Stimulated activated CD4-positive, alpha-beta T cell treated with anti-CD3 and anti-CD28 coated beads, Interleukin-4, amount 100 ng/mL, for 1 hour (primary cell): ENCODE results near the gene OSTC.
"Not testable (repeated sequence)": the region's sequence is repeated elsewhere in the genome, so short reads cannot be mapped to it uniquely, and the experiment has no call there.

Experiments used
- DNase-seq: peaks from one replicate; pipeline ENCODE4 v3.0.0-alpha.2; 2020

Gene OSTC

DNA sequence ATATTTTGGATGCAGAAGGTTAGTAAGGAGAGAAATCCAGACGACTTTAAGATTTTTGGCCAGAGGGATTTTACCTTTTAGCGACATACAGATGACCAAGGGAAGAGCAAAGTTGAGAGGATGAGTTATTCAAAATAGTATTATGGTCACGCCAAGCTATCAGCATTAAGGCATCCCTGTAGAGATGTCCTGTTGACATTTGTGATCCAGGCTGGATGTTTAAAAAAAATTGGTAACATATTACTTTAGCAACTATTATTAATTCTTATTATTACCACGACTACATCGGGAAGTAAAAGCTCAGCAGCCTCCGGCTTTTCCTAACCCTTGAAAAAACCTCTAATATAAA is 562 bp upstream of the OSTC start:
- DNase-seq: no peak

DNA sequence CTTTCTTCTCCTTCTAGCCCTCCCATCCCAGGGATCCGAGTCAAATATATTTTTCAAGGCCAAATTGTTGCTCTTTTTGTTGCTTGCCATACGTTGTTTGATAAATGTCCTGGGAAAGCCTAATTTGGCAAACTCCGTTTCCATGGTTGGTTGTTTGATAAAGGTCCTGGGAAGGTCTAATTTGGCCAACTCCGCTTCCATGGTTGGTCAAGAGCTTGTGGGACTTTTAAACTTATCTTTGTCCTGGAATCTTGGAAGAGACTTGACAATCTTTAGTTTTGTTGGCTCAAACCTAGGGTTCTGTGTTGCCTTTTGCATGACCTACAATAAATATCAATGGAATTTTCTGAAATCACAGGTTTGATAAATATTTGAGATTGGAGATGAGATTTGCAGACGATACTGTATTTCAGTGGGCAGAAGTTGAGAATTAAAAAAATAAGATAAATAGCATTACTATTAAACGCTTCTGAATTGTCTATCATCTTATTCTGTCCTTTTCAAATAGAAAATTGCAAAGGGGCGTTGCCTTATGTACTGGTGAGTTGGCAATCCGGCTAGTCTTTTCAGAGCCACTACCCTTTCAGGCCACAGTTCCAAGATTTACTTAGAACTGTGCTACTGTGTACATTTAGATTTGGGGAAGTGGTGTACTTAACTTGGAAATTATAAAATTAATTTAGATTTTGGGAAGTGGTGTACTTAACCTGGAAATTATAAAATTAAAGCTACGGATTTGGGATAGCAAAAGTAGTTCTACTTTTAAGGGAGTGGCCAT is 804 bp downstream of the OSTC start:
- no peak for DNase-seq

DNA sequence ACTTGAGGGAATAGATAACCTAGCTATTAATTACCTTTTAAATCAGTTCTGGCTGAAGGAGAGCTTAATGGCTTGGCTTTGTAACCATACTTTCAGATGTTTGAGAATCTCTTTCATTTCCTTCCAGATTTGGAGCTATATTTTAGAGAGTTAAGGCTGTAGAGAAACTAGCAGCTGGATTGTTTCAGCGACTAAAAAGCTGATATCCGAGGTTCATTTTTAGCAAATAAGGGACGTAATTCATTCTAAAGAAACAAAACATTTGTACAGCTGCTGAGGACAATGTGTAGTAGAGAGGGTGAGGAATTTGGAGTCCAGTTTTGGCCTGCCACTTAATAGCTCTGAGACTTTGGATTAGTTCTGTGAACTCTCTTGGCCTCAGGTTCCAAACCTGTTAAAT is 12.2 kb downstream of the OSTC start:
- DNase-seq: no peak

- DNase-seq: no peak
Observed at GRCh38 chr4:108674356-108674977, 24.1 kb downstream of the OSTC start.

- DNase-seq: no peak
Observed at GRCh38 chr4:108681321-108681809, 31.0 kb downstream of the OSTC start.

DNA sequence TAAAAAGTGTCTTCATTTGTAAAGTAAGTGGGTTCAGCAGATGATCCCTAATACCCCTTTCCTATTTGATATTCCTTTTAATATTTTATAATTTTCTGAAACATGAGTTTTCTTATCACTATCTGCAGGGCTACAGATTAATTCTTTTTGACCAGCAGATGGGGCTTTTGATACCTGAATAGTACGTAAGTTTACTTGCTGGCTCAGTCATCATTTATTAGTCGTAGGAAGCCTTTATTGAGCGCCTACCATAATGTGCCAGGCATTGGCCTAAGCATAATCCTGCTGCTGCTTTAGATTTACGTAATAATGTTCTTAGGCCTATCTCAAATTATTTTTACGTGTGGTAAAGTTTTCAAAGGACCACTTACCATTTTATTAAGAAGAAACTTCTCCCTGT is 33.1 kb downstream of the OSTC start:
- DNase-seq: no peak

GRCh38 chr4:108685036-108685686 is 34.8 kb downstream of the OSTC start:
- no peak for DNase-seq

GRCh38 chr4:108690738-108691137 is 40.3 kb downstream of the OSTC start:
- no peak for DNase-seq

- DNase-seq: no peak
Observed at GRCh38 chr4:108693211-108693610, 42.8 kb downstream of the OSTC start.

- no peak for DNase-seq
Observed at GRCh38 chr4:108693819-108694218, 43.4 kb downstream of the OSTC start.

GRCh38 chr4:108694423-108694822 is 44.0 kb downstream of the OSTC start:
- no peak for DNase-seq

- no peak for DNase-seq
Observed at GRCh38 chr4:108695062-108695461, 44.7 kb downstream of the OSTC start.

- no peak for DNase-seq
Observed at GRCh38 chr4:108696160-108696559, 45.8 kb downstream of the OSTC start.

GRCh38 chr4:108700081-108700757 is 49.8 kb downstream of the OSTC start:
- no peak for DNase-seq

- DNase-seq: no peak
Observed at GRCh38 chr4:108702960-108703359, 52.6 kb downstream of the OSTC start.

GRCh38 chr4:108703370-108703769 is 53.0 kb downstream of the OSTC start:
- DNase-seq: no peak

DNA sequence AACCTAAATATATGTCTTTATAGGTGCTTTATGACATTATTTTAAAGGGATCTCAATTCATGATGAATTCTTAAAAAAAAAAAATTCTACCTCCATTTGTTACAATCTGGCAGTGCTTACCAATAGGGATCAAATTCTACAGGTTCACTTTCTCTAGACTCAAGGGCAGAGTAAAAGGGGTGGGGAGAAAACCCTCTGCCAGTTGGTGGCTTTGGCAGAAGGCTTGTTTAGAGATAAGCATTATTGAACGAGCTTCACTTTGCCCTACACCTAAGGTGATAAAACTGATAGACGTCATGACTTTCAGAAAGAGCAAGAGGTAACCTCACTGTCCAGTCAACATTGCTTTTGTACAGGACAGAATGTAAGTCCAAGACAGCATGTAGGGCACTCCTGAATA is 53.6 kb downstream of the OSTC start:
- no peak for DNase-seq

DNA sequence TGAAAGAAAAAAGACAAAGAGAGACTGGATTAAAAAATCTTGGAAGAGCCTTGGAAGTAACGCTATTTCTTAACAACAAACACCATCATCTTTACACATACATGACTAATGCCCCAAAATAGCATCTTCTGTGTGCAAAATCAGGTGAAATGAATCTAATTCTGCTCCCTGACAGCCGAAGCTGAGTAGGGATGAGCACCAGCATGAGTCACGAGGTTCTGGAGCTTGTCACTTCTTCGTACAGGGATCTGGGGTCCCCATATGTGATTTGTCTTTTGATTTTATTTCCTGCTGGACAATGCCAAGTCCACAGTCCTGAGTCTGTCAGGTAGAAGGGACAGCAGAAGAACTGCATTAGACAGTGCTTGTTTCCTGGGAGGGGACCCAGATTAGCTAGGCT is 55.9 kb downstream of the OSTC start:
- no peak for DNase-seq

DNA sequence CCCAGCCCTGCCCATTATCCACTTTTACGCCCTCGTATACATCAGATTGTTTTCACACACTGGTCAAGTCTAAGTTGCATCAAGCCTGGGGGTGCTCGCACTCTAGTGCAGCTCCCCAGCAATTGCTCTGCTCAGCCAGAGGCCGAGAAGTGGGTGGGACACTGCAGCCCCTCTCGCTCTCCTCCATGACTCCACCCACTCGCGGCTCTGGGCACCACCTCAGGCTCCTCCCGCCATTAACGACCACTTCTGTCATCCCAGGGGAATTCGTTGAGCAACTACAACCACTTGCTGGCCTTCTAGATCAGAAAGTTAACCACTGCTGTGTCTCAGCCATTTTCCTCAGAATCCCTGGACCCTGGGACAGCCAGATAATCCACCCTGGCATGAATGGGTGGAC is 58.8 kb downstream of the OSTC start:
- DNase-seq: no peak

- DNase-seq: no peak
Observed at GRCh38 chr4:108709722-108710121, 59.3 kb downstream of the OSTC start.

- DNase-seq: not testable (repeated sequence)
Observed at GRCh38 chr4:108710578-108710977, 60.2 kb downstream of the OSTC start.

DNA sequence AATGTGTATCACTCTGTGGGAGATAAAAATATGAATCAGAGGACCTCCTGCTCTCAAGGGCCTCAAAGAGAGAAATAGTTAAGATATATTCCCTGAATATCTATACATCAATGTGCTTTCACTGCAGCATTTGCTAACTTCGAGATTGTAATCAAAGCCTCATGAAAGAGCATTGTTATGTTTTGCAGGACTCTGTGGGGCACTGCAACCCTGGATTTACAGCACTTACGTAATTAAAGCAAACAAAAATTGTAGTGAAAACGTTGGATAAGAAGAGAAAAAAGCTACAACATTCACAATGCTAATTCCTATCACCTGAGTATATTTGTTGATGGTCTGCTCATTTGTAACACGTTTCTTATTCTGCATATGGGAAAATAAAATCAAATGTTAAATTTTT is 64.5 kb downstream of the OSTC start:
- no peak for DNase-seq

DNA sequence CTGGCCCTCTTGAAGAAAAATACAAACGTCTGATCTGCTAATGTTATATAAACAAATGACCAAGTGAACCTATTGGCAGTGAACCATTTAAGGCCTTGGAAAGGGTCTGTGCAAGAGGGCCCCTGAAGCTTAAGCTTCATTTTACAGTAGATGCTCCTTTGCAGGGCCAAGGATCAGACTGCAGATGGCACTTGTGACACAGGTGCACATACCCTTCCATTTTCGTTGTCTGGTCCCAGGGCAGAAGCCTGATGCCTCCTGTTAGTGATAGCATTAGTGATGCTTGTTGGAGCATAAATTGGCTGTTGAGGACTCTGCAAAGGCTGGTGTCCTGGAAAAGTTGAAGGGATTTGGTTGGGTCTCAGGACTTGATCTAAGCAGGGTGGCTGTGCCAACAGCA is 65.9 kb downstream of the OSTC start:
- no peak for DNase-seq

- DNase-seq: no peak
Observed at GRCh38 chr4:108717386-108717785, 67.0 kb downstream of the OSTC start.
